DMS153 (cell line): Measurements from ENCODE around the gene MUC12.
"Not testable (repeated sequence)": the region's sequence is repeated elsewhere in the genome, so short reads cannot be mapped to it uniquely, and the experiment has no call there.

Source experiments
- DNase-seq: peaks from one replicate; lab custom pipeline; 2025; lab: John Stamatoyannopoulos, UW

Gene MUC12

GRCh38 chr7:100969066-100969615 is at the start of gene MUC12:
Gene MUC12, plus strand, starts transcription at chr7:100969565. Its CDS starts 58 bp downstream, at chr7:100969623.
- no peak for DNase-seq

GRCh38 chr7:100919779-100920437 is 49.5 kb upstream of the MUC12 start:
- not testable (repeated sequence) for DNase-seq

DNA sequence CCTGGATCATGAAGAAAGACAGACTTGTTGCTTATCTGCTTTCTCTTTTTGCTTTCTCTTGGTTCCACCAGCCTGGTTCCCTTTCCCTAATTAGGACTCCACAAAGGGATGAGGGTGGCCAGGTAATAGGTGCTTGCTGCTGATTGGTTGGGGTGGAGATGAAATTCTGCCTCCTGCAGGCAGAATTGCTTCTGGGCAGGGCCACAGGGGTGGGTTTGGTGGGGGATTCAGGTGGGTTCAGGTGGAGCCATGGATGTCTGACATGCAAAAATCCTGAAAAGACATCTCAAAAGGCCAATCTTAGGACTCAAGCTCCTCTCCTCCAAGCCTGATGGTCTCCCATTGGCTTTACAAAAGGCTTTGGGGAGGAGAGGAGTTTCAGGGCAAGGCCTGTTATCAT is 48.3 kb upstream of the MUC12 start:
- no peak for DNase-seq

DNA sequence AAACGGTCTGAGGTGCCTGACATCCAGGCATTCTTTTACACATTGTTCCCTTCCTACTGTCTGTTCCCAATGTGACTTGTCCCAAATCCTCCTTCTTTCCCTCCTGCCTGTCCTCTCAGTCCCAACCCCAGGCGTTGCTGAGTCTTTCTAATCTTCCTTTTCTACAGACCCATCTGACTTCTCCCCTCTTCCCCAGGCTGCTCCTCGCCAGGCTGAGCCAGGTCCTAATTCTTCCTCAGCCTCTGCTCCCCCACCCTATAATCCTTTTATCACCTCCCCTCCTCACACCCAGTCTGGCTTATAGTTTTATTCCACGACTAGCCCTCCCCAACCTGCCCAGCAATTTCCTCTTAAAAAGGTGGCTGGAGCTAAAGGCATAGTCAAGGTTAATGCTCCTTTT is 45.7 kb upstream of the MUC12 start:
- DNase-seq = not testable (repeated sequence)

DNA sequence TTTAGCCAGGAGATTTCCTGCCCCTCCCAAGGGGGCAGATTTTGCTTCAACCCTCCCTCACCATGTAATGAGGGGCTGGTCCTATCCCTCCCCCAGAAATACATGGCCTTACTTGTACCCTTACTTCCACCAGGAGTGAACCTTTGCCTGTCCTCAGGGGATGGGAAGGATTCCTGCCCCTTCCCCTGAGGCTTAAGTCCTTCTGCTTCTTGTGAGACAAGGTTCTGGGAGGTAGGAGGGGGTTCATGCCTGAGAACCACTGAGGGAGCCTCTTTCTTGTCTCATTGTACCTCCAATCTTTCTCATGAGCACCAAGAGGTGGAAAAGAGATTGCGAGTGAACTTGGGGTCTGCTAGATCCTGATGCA is 39.6 kb upstream of the MUC12 start:
- no peak for DNase-seq

DNA sequence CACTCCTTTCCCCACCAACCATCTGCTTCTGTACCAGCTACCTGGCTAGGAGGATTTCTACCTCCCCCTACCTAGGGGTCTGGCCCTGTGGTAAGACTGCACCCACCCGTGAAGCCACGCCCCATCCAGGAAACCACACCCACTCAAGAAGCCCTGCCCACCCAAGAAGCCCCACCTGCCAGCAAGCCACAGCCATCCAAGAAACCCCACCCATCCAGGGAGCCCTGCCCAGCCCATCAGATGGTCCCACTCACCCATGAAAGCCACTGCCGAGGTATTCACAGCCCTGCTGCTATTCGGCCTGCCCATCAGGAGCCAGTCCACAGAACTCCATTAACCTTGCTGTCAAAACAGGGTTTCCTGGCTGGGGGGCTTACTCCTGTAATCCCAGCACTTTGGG is 35.6 kb upstream of the MUC12 start:
- no peak for DNase-seq

GRCh38 chr7:100935381-100935780 is 34.0 kb upstream of the MUC12 start:
- not testable (repeated sequence) for DNase-seq

GRCh38 chr7:100936167-100936566 is 33.2 kb upstream of the MUC12 start:
- not testable (repeated sequence) for DNase-seq

DNA sequence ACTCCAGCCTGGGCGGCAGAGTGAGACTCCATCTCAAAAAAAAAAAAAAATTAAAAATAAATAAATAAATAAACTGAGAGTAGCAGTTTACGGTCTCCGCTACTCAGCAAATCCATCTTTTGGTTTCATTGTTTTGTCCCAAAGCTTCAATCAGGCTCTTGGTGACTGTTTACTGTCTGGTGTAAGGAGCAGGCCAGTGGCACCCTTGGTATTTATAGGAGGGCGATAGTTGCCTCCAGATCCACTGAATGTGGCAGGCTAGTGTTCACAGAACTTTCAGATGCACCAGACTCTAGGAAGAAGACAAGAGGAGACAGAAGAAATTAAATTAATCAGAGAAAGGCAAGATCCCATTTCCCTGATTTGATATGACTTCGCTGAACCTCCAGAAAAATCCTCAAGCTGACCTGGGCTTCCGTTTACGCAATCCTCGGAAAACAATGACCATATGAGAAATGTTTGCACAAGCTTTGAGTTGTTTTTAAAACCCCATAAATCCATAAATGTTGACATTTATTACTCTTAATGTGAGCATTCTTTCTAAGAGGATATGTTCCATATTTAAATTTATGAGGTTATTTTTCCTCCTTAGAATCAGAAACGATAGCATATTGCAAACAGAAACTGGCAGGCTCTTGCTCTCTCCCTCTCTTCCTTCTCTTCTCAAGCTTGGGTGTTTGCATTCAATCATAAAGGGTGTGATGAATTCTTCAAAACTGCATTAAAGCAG is 27.2 kb upstream of the MUC12 start:
- peak; percentile 59 for DNase-seq

DNA sequence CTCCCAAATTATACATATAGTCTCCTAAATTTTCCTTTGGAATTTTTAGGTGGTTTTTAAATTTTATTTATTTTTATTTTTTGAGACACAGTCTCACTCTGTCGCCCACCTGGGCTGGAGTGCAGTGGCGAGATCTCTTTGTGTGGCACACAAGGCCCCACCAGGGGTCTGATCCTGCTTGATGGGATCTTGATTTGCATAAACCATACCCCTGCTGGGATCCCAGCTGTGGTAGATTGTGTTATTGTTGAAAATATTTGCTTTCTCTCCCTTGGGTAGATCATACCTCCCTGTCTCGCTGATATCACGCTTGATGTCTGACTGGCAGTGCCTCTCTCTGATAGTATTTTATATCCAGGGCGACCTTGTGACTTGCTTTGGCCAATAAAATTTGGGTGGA is 25.7 kb upstream of the MUC12 start:
- DNase-seq = no peak

DNA sequence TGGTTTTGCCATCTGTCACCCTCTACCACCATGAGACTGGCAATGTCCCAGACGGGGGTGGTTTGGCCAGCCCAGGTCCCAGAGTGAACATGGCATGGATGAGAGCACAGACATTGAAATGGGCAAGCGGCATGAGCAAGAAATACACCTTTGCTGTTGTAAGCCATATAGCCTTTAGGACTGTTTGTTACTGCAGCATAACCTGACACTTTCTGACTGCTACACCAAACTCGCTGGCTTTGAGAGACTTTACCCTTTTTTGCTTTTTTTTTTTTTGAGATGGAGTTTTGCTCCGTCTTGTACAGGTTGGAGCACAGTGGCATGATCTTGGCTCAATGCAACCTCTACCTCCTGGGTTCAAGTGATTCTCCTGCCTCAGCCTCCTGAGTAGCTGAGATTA is 25.2 kb upstream of the MUC12 start:
- no peak for DNase-seq

DNA sequence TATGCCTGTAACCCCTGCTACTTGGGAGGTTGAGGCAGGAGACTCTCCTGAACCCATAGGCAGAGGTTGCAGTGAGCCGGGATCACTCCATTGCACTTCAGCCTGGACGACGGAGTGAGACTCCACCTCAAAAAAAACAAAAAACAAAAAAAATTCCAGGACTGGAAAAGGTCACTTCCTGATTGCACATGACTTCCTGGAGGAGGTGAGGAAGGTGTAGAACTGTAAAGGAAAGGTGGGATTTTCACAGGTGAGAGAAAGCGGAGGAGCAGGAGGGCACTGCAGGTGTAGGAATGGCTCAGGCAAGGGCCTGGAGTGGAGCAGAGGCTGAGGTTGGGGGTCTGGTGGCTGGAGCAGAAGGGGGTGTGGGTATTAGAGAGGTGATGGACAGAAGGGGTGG is 23.3 kb upstream of the MUC12 start:
- DNase-seq = no peak

DNA sequence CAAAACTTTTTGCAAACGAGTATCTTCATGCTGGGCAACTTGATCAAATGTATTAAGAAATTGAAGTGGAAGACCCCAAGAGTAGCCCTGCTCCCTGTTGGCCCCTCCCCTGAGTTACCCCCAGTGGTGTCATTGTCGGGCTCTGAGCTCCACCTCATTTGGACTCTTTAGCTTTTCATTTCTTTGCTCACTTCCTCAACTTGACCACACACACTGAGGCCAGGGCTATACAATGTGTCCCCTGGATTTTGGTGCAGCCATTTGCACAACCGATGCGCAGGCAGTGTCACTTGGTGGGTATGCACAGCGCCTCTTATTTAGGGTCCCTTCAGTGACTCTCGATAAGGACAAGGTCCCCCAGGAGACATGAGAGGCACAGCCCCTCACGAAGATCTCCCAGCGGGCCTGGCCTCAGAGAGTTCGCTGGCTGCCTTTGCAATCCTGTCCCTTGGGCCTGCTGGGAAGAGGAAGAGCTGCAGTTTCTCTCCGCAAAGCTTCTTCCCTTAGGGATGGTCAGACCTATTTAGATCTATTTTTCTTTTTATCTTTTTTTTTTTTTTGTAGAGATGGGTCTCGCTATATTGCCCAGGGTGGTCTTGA is 22.5 kb upstream of the MUC12 start:
- no peak for DNase-seq

- no peak for DNase-seq
Measured at GRCh38 chr7:100947792-100948191, 21.6 kb upstream of the MUC12 start.

GRCh38 chr7:100949227-100949932 is 20.0 kb upstream of the MUC12 start, which contains the start of gene MUC3A:
Gene MUC3A, plus strand, starts transcription at chr7:100949534. Its CDS starts 91 bp downstream, at chr7:100949625.
- no peak for DNase-seq

DNA sequence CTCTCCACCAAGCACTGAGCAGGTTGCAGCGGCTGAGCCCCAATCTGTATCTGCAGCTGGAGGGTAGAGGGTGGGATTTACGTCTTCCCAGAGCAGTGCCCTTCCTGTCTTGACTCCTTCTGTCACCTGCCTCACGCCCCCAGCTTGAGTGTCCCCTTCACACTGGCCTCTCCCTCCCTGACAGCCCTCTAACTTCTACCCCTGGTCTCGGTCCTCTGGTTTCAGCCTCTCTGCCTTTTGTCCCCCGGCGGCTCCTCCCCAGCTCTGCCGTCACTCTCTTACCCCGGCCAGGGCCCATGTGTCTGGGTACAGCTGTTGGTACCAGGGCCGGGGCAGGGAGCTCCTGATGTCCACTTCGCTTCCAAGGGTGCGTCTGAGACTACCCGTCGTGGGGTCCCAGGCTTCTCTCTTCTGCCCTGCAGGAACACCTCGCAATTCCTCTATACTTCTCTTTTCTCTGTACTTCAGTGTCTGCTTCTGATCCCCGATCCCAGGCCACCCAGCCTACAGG is 19.4 kb upstream of the MUC12 start:
- no peak for DNase-seq

- no peak for DNase-seq
Measured at GRCh38 chr7:100951172-100951571, 18.2 kb upstream of the MUC12 start.

- DNase-seq = no peak
Measured at GRCh38 chr7:100951888-100952560, 17.3 kb upstream of the MUC12 start.

- no peak for DNase-seq
Measured at GRCh38 chr7:100952641-100953040, 16.7 kb upstream of the MUC12 start.

DNA sequence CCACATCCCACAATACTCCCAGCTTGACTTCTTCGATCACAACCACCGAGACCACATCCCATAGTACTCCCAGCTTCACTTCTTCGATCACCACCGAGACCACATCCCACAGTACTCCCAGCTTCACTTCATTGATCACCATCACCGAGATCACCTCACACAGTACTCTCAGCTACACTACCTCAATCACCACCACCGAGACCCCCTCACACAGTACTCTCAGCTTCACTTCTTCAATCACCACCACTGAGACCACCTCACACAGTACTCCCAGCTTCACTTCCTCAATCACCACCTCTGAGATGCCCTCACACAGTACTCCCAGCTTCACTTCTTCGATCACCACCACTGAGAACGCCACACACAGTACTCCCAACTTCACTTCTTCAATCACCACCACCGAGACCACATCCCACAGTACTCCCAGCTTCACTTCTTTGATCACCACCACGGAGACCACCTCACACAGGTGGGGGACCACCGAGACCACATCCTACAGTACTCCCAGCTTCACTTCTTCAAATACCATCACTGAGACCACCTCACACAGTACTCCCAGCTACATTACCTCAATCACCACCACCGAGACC is 11.4 kb upstream of the MUC12 start:
- no peak for DNase-seq

DNA sequence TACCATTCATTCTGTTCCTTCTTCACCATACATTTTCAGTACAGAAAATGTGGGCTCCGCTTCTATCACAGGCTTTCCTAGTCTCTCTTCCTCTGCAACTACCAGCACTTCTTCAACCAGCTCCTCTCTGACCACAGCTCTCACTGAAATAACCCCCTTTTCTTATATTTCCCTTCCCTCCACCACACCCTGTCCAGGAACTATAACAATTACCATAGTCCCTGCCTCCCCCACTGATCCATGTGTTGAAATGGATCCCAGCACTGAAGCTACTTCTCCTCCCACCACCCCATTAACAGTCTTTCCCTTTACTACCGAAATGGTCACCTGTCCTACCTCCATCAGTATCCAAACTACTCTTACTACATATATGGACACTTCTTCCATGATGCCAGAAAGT is 9.5 kb upstream of the MUC12 start:
- DNase-seq = no peak
